DMS53 (cell line): Measurements from ENCODE around the gene ADGRV1.
A peak's percentile ranks its signal among the peaks of the same experiment; 100 is the strongest.

Experiments used
- DNase-seq: peaks from one replicate; lab custom pipeline; 2025; lab: John Stamatoyannopoulos, UW

Gene ADGRV1

GRCh38 chr5:90876366-90876765, 317.8 kb downstream of the ADGRV1 start:
- DNase-seq, result no peak

- no peak for DNase-seq
Observed at GRCh38 chr5:90877049-90877448, 318.5 kb downstream of the ADGRV1 start.

GRCh38 chr5:90878081-90878480, 319.5 kb downstream of the ADGRV1 start:
- no peak for DNase-seq

- DNase-seq, result peak; percentile 55
Observed at GRCh38 chr5:90878549-90879196, 320.1 kb downstream of the ADGRV1 start.

GRCh38 chr5:90881626-90882150, 323.1 kb downstream of the ADGRV1 start:
- DNase-seq, result no peak

GRCh38 chr5:90882448-90882847, 323.9 kb downstream of the ADGRV1 start:
- no peak for DNase-seq

GRCh38 chr5:90885180-90885868, 326.7 kb downstream of the ADGRV1 start:
- no peak for DNase-seq

GRCh38 chr5:90886381-90886780, 327.8 kb downstream of the ADGRV1 start:
- DNase-seq, result no peak

- DNase-seq, result peak; percentile 14
Observed at GRCh38 chr5:90888511-90889324, 330.1 kb downstream of the ADGRV1 start.

- DNase-seq, result no peak
Observed at GRCh38 chr5:90889325-90889600, 330.7 kb downstream of the ADGRV1 start.

GRCh38 chr5:90890180-90890579, 331.6 kb downstream of the ADGRV1 start:
- DNase-seq, result no peak

- DNase-seq, result peak; percentile 4
Observed at GRCh38 chr5:90894866-90895420, 336.3 kb downstream of the ADGRV1 start.

- DNase-seq, result no peak
Observed at GRCh38 chr5:90897618-90898017, 339.0 kb downstream of the ADGRV1 start.

- no peak for DNase-seq
Observed at GRCh38 chr5:90898326-90899013, 339.9 kb downstream of the ADGRV1 start.

GRCh38 chr5:90899014-90899604, 340.5 kb downstream of the ADGRV1 start:
- DNase-seq, result peak; percentile 4

- DNase-seq, result no peak
Observed at GRCh38 chr5:90901261-90901660, 342.7 kb downstream of the ADGRV1 start.

GRCh38 chr5:90902170-90902569, 343.6 kb downstream of the ADGRV1 start:
- DNase-seq, result no peak

- no peak for DNase-seq
Observed at GRCh38 chr5:90902651-90903386, 344.2 kb downstream of the ADGRV1 start.

GRCh38 chr5:90909101-90909503, 350.5 kb downstream of the ADGRV1 start:
- DNase-seq, result peak; percentile 11

GRCh38 chr5:90909940-90910339, 351.3 kb downstream of the ADGRV1 start:
- no peak for DNase-seq

GRCh38 chr5:90911169-90911568, 352.6 kb downstream of the ADGRV1 start:
- DNase-seq, result peak; percentile 75
